SK-N-SH (cell line): ENCODE results near the gene CLASRP. TPM values are rescaled to one million over a fixed set of nuclear protein-coding genes. Genes with fewer than 3 reads are reported as not detected.
"Not testable (repeated sequence)": the region's sequence is repeated elsewhere in the genome, so short reads cannot be mapped to it uniquely, and the experiment has no call there.

Experiments used
- CTCF ChIA-PET: fragments of 300-600, 350-600 bp; formaldehyde crosslinking; extraction: SDS; loops from one replicate; lab custom pipeline; 2021; lab: Yijun Ruan, JAX
- POLR2A ChIA-PET: fragments of 350-600 bp; sonication (Branson Sonifier 250); formaldehyde crosslinking; extraction: SDS; loops from one replicate; lab custom pipeline; 2020; ENCODE audit warnings: antibody characterized with exemption, inconsistent platforms; lab: Yijun Ruan, JAX
- DNase-seq: peaks from one replicate; pipeline ENCODE4 v3.0.0; 2012
- H2AFZ ChIP-seq: fragments of 200-600 bp; sonication (generic); 2 replicates; pipeline ENCODE4 v1.8.1; 2016; ENCODE audit warnings: antibody characterized with exemption, mild to moderate bottlenecking, low read depth
- H3F3A ChIP-seq: fragments of 200-600 bp; sonication (generic); replicated peaks from 2 replicates; pipeline ENCODE3; 2016; ENCODE audit warnings: antibody characterized with exemption, mild to moderate bottlenecking; ENCODE audit not compliant: insufficient read depth
- H3K27ac ChIP-seq, 2 experiments: fragments of 200-500 bp in 1 of 2; fragments of 200-600 bp in 1 of 2; sonication (Bioruptor generic) in 1 of 2; sonication (generic), shearing (Covaris generic) in 1 of 2; 2 replicates each; pipeline versions ENCODE4 v1.5.1 to v1.6.1; 2014 to 2016; ENCODE audit warnings: low read depth in 2 of 2, inconsistent platforms in 1 of 2, low read length in 1 of 2, mild to moderate bottlenecking in 1 of 2, mixed read lengths in 1 of 2
- H3K27me3 ChIP-seq: fragments of 200-600 bp; sonication (generic), shearing (Covaris generic); 2 replicates; pipeline ENCODE4 v1.6.1; 2016; ENCODE audit warnings: mixed run types; ENCODE audit not compliant: insufficient read depth
- H3K36me3 ChIP-seq, 2 experiments: fragments of 200-500 bp in 1 of 2; fragments of 200-600 bp in 1 of 2; sonication (Bioruptor generic) in 1 of 2; sonication (generic) in 1 of 2; replicated peaks in 1 of 2; 2 replicates each; pipeline versions ENCODE3 to v1.5.1; 2014 to 2016; ENCODE audit warnings: low read length in 1 of 2, mild to moderate bottlenecking in 1 of 2; ENCODE audit not compliant: insufficient read depth in 2 of 2, control insufficient read depth in 1 of 2
- H3K4me1 ChIP-seq, 2 experiments: fragments of 200-500 bp in 1 of 2; fragments of 200-600 bp in 1 of 2; sonication (Bioruptor generic) in 1 of 2; sonication (generic), shearing (Covaris generic) in 1 of 2; 2 replicates each; pipeline versions ENCODE4 v1.5.1 to v1.6.1; 2014 to 2016; ENCODE audit warnings: low read depth in 1 of 2, low read length in 1 of 2, mixed run types in 1 of 2; ENCODE audit not compliant: insufficient read depth in 2 of 2, control insufficient read depth in 1 of 2
- H3K4me2 ChIP-seq: fragments of 200-600 bp; sonication (generic), shearing (Covaris generic); 2 replicates; pipeline ENCODE4 v1.6.1; 2017; ENCODE audit warnings: mixed run types
- H3K4me3 ChIP-seq, 2 experiments: fragments of 200-500 bp in 1 of 2; fragments of 200-600 bp in 1 of 2; sonication (Bioruptor generic) in 1 of 2; sonication (generic), shearing (Covaris generic) in 1 of 2; 2 replicates each; pipeline versions ENCODE4 v1.5.1 to v1.8.1; 2014 to 2016; ENCODE audit warnings: low read depth in 2 of 2, inconsistent platforms in 1 of 2, low read length in 1 of 2, mild to moderate bottlenecking in 1 of 2, mixed read lengths in 1 of 2, moderate library complexity in 1 of 2
- H3K79me2 ChIP-seq: fragments of 200-600 bp; sonication (generic); 2 replicates; pipeline ENCODE4 v1.8.1; 2017; ENCODE audit warnings: mild to moderate bottlenecking; ENCODE audit not compliant: insufficient read depth
- H3K9ac ChIP-seq: fragments of 200-600 bp; sonication (generic); 2 replicates; pipeline ENCODE4 v1.6.1; 2017; ENCODE audit warnings: mixed run types
- H3K9me2 ChIP-seq: fragments of 200-600 bp; sonication (generic); 2 replicates; pipeline ENCODE4 v1.6.1; 2017; ENCODE audit warnings: mixed run types
- H3K9me3 ChIP-seq: fragments of 200-600 bp; sonication (generic); 2 replicates; pipeline ENCODE4 v1.6.1; 2017; ENCODE audit warnings: mixed run types, mild to moderate bottlenecking, moderate library complexity
- H4K20me1 ChIP-seq: fragments of 200-600 bp; sonication (generic); 2 replicates; pipeline ENCODE4 v1.6.1; 2017; ENCODE audit warnings: mild to moderate bottlenecking, mixed run types; ENCODE audit not compliant: insufficient read depth
- ELF1 ChIP-seq: IDR thresholded peaks from 2 replicates; pipeline ENCODE4 v1.4.0; 2012
- FOXM1 ChIP-seq: IDR thresholded peaks from 2 replicates; pipeline ENCODE4 v1.4.0; 2012; ENCODE audit warnings: low read depth, mild to moderate bottlenecking
- RAD21 ChIP-seq: IDR thresholded peaks from 2 replicates; pipeline ENCODE4 v1.6.1; 2012; ENCODE audit warnings: mild to moderate bottlenecking, low read length
- RXRA ChIP-seq: IDR thresholded peaks from 2 replicates; pipeline ENCODE4 v1.4.0; 2012; ENCODE audit warnings: low read depth, mild to moderate bottlenecking, borderline replicate concordance
- YY1 ChIP-seq: IDR thresholded peaks from 2 replicates; pipeline ENCODE4 v1.4.0; 2012; ENCODE audit warnings: low read depth, mild to moderate bottlenecking
- WGBS: methylation state at CpG from one replicate; pipeline ENCODE4 v1.1.6; 2017; ENCODE audit warnings: low lambda C conversion rate; 5-methylcytosine and 5-hydroxymethylcytosine counted together
- polyA plus RNA-seq, 3 experiments: library from polyadenylated mRNA; depleted of rRNA; stranded (reverse); fragments of >200 nt; gene quantifications; 2 replicates each; pipeline ENCODE4 v1.2.3, GENCODE V29; 2012
- TF ChIP-seq, protein P1 (sequence below): IDR thresholded peaks from 2 replicates; pipeline ENCODE4 v1.4.0; 2012; ENCODE audit warnings: low read depth, borderline replicate concordance
- TF ChIP-seq, protein P2 (sequence below): fragments of 150-350 bp; IDR thresholded peaks from 2 replicates; pipeline ENCODE4 v1.6.1; 2016; ENCODE audit warnings: mild to moderate bottlenecking, low read depth, low read length
- TF ChIP-seq, protein P3 (sequence below): IDR thresholded peaks from 2 replicates; pipeline ENCODE4 v1.4.0; 2012; ENCODE audit warnings: low read depth, borderline replicate concordance
- TF ChIP-seq, protein P4 (sequence below): IDR thresholded peaks from 2 replicates; pipeline ENCODE4 v1.4.0; 2012; ENCODE audit warnings: low read depth

The CLASRP gene
- polyA plus RNA-seq, 1 of the 3 experiments (the other 2 are of a cell fraction), result 54.8 TPM

DNA sequence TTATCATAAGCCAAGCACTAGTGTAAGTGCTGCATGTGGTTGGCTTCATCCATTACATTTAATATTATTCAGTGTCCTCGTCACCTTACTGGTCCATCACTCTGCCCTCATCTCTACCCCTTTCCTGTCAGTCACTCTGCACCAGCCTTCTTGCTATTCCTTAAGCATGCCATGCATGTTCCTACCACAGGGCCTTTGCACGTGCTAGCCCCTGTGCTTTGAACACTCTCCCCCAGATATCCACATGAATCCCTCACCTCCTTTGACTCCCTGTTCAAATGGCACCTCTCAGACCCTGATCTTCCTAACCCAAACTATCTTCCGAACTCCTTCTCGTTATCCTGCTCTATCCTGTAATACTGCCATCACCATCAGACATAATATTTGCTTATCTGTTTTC is 40.8 kb upstream of the CLASRP start:
- no peaks in the 10 kb centered on the region for H3K9me2 ChIP-seq
- H3K9ac ChIP-seq, result no peak overlapping the region
- H3F3A ChIP-seq, result peaks cover 8% of the 10 kb centered on the region
- WGBS, result 81% methylated on average over 4 of the region's 4 CpGs
- H3K79me2 ChIP-seq, result peaks cover 8% of the 10 kb centered on the region; the same call in 1 of the 2 replicates
- peaks cover 0 to 5% of the 10 kb centered on the region in 2 experiments; a peak in 1 of 4 replicates for H3K4me1 ChIP-seq
- TF ChIP-seq RAD21 (no peak), FOXM1 (no peak), ELF1 (no peak), RXRA (no peak), YY1 (no peak)
- TF ChIP-seq, protein P1, sequence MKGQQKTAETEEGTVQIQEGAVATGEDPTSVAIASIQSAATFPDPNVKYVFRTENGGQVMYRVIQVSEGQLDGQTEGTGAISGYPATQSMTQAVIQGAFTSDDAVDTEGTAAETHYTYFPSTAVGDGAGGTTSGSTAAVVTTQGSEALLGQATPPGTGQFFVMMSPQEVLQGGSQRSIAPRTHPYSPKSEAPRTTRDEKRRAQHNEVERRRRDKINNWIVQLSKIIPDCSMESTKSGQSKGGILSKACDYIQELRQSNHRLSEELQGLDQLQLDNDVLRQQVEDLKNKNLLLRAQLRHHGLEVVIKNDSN, result no peak
- TF ChIP-seq, protein P2, sequence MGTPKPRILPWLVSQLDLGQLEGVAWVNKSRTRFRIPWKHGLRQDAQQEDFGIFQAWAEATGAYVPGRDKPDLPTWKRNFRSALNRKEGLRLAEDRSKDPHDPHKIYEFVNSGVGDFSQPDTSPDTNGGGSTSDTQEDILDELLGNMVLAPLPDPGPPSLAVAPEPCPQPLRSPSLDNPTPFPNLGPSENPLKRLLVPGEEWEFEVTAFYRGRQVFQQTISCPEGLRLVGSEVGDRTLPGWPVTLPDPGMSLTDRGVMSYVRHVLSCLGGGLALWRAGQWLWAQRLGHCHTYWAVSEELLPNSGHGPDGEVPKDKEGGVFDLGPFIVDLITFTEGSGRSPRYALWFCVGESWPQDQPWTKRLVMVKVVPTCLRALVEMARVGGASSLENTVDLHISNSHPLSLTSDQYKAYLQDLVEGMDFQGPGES, result no peak
- TF ChIP-seq, protein P3, sequence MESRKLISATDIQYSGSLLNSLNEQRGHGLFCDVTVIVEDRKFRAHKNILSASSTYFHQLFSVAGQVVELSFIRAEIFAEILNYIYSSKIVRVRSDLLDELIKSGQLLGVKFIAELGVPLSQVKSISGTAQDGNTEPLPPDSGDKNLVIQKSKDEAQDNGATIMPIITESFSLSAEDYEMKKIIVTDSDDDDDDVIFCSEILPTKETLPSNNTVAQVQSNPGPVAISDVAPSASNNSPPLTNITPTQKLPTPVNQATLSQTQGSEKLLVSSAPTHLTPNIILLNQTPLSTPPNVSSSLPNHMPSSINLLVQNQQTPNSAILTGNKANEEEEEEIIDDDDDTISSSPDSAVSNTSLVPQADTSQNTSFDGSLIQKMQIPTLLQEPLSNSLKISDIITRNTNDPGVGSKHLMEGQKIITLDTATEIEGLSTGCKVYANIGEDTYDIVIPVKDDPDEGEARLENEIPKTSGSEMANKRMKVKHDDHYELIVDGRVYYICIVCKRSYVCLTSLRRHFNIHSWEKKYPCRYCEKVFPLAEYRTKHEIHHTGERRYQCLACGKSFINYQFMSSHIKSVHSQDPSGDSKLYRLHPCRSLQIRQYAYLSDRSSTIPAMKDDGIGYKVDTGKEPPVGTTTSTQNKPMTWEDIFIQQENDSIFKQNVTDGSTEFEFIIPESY, result no peak
- TF ChIP-seq, protein P4, sequence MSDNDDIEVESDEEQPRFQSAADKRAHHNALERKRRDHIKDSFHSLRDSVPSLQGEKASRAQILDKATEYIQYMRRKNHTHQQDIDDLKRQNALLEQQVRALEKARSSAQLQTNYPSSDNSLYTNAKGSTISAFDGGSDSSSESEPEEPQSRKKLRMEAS, result no peak
- ChIA-PET CTCF (no interaction called here), POLR2A (no interaction called here)
- H3K9me3 ChIP-seq, result no peaks in the 10 kb centered on the region
- no peaks in the 10 kb centered on the region for H3K27me3 ChIP-seq
- no peak overlapping the region for H2AFZ ChIP-seq
- H3K27ac ChIP-seq, result no peak overlapping the region
- H3K4me3 ChIP-seq, result no peak overlapping the region
- no peaks in the 10 kb centered on the region for H3K36me3 ChIP-seq
- no peak for DNase-seq
- H4K20me1 ChIP-seq, result no peaks in the 10 kb centered on the region
- H3K4me2 ChIP-seq, result no peak overlapping the region

DNA sequence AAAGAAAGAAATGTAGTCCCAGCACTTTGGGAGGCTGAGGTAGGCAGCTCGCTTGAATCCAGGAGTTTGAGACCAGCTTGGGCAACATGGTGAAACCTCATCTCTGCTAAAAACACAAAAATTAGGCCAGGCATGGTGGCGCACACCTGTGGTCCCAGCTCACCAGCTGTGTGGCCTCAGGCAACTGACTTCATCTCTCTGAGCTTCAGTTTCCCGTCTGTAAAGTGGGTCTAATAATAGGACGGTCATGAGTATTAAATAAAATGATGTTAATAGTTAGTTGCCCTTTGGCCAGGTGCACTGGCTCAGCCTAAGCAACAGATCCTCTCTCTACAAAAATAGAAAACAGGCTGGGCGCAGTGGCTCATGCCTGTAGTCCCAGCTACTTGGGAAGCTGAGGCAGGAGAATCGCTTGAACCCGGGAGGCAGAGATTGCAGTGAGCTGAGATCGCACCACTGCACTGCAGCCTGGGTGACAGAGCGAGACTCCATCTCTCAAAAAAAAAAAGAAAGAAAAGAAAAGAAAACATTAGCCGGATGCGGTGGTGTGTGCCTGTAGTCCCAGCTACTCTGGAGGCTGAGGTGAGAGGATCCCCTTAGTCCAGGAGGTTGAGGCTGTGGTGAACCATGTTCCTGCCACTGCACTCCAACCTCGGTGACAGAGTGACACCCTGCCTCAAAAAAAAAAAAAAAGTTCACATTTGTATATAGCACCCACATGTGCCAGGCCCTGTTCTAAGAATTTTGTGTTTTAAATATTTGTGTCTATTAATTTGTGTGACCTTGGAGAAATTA is 39.5 kb upstream of the CLASRP start:
- H3K27ac ChIP-seq, H3K9ac ChIP-seq, H2AFZ ChIP-seq, H3K79me2 ChIP-seq, H3K4me3 ChIP-seq, H3K4me1 ChIP-seq, POLR2A ChIA-PET, H3K4me2 ChIP-seq, H3K9me2 ChIP-seq, H3K27me3 ChIP-seq, H3K9me3 ChIP-seq, DNase-seq, H3K36me3 ChIP-seq, H3F3A ChIP-seq, H4K20me1 ChIP-seq: not testable (repeated sequence)
- CTCF ChIA-PET, result interaction anchor here (1.2 to 2.1 kb wide), 2 partner anchors 10 to 243 kb away, joined by 3 to 21 read pairs; no protein-coding TSS in a partner anchor
- WGBS, result 65% methylated on average over 12 of the region's 12 CpGs

DNA sequence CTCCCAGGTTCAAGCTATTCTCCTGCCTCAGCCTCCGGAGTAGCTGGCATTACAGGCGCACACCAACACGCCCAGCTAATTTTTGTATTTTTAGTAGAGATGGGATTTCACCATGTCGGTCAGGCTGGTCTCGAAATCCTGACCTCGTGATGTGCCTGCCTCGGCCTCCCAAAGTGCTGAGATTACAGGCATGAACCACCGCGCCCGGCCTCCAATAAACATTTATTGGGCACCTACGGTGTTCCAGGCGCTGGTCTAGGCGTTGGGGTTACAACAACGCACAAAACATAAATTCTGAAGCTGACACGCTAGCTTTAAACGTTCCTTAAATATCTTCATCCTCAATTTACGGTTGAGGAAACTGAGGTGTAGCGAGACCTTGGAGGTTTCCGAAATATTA is 38.2 kb upstream of the CLASRP start:
- Histone ChIP-seq H3K4me3 (peak overlapping the region; percentile 48 to 60), H3K27ac (peak overlapping the region in 1 of 2 experiments; percentile 13; a peak in 1 of 4 replicates), H3K9ac (peak overlapping the region; percentile 33; the same call in 1 of the 2 replicates), H3K4me2 (peak overlapping the region; percentile 73), H2AFZ (peak overlapping the region; percentile 82)
- H3K79me2 ChIP-seq, H3K9me2 ChIP-seq, DNase-seq, H4K20me1 ChIP-seq, H3F3A ChIP-seq, H3K27me3 ChIP-seq, H3K9me3 ChIP-seq, H3K4me1 ChIP-seq, H3K36me3 ChIP-seq: not testable (repeated sequence)
- POLR2A ChIA-PET, result interaction anchor here (0.8 kb wide), 1 partner anchor 39 kb away, joined by 6 read pairs; the partner anchor contains the start of gene CLASRP
- CTCF ChIA-PET, result interaction anchor here (1.2 to 2.1 kb wide), 3 partner anchors 11 to 244 kb away, joined by 3 to 21 read pairs (median 6); no protein-coding TSS in a partner anchor
- WGBS, result 40% methylated on average over 19 of the region's 19 CpGs
